GM10847 (cell line): ENCODE results near the gene ENTPD1.

Source experiments
- POLR2A ChIP-seq: IDR thresholded peaks from 2 replicates; pipeline ENCODE4 v1.6.1; 2011; ENCODE audit not compliant: insufficient read length; ENCODE audit errors: extremely low read depth

The ENTPD1 gene

DNA sequence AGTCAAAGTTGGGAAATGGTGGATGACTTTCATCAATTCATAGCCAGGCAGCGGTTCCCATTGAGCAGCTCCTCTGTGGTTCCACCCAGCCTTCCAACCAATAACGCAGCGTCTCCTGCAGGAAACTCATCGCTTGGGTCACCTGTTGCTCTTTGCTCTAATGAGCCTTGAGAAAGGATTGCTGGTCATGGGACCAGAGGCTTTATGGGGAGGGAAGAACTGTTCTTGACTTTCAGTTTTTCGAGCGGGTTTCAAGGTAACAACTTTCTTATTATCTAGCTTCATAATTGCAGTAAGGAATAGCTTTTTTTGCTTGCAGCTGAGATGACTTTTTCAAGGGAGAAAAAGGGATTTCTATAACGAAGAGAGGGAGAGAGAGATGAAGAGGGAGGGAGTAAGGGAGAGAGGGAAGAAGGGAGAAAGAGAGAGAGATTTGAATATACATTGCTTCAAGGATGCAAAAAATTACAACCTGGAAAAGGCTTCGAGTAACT is 405 bp upstream of the ENTPD1 start:
- no peak for TF ChIP-seq POLR2A

DNA sequence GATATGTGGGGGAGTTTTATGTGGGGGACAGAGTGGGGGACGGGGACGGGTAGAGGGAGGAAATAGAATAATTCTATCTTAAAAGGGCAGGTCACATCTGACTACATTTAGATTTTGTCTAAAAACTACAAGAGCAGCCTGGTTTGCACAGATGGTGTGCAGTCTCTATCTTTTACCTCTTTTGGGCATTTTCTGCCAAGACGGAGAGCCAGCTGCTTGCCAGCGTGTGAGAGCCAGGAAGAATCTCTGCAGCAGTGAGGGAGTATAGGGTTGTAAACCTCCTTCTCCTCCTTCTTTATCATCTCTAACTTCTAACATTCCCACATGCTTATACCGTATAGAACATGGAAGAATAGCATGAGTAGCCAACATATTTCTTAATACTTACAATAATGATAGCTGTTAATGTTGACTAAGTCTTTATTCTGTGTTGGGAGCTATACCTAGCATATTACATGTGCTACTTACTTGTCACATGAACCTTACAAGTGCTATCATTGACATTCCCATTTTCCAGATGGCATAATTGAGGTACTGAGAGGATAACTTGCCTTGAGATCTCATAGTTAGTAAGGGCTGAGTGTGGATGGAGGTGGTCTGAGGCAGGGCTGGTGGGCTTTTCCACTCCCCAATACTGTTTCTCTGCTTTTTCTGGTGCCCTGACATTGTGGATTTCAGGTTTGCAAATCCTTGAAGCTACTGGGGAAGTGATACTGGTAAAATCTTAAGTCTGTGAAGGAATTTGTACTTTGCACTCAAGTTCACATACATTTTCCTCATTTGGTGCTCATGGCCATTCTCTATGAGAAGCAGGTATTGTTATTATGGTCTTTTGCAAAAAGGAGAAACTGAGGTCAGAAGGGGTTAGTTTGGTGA is 1.1 kb downstream of the ENTPD1 start:
- no peak for TF ChIP-seq POLR2A

GRCh38 chr10:95758351-95759025 is 2.5 kb downstream of the ENTPD1 start:
- peak; percentile 19 for TF ChIP-seq POLR2A

- TF ChIP-seq POLR2A, result no peak
Measured at GRCh38 chr10:95759233-95759826, 3.4 kb downstream of the ENTPD1 start.

GRCh38 chr10:95761939-95762492 is 6.1 kb downstream of the ENTPD1 start:
- TF ChIP-seq POLR2A, result no peak

DNA sequence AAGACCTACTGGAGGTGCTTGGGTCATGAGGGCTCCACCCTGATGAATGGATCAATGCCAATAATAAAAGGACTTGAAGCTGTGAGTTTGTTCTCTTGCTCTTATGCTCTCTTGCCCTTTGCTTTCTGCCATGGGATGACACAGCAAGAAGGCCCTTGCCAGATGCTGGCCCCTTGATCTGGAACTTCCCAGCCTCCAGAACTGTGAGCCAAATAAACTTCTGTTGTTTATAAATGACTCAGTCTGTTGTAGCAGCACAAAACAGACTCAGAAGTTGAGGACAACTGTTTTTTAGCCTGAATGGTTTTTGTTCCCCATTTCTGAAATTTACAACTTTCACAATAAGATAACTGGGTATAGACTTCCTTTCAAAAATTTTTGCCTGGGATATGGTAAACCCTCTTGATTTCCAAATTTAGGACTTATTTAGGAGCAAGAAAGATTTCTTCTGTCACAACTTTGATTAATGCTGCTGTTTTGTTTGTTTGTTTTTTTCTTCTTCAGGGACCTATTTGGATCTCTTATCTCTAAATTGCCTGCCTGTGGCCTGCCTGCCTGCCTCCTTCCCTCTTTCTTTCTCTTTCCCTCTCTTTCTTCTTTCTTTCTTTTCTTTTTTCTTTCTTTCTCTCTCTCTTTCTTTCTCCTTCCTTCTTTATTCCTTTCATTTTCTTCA is 12.1 kb downstream of the ENTPD1 start:
- no peak for TF ChIP-seq POLR2A

DNA sequence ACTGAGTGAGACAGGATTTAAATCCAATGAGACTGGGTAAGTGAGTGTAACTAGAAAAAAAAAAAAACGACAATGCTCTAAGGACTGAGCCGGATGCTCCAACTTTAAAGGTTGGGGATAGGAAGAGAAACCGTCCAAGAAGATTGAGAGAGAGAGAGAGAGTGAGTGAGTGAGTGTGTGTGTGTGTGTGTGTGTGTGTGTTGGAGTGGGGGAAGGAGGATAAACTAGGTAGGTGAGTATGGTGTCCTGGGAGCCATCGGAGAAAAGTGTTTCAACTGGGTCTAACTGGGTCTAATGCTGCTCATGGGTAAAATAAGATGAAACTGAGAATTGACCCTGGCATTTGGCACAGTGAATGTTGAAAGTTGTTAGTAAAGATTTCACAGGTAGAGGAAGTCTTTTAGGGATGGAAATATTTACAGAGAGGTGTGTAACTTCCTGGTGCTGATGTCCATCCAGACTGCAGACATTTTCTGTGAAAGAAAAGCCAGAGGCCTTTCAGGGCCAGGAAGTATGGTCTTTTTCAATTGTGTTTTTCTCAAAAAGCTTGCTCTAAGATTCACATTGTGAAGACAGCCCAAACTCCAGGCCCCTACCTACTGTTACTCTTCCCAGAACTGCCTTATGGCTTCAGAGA is 14.2 kb downstream of the ENTPD1 start:
- TF ChIP-seq POLR2A, result no peak

DNA sequence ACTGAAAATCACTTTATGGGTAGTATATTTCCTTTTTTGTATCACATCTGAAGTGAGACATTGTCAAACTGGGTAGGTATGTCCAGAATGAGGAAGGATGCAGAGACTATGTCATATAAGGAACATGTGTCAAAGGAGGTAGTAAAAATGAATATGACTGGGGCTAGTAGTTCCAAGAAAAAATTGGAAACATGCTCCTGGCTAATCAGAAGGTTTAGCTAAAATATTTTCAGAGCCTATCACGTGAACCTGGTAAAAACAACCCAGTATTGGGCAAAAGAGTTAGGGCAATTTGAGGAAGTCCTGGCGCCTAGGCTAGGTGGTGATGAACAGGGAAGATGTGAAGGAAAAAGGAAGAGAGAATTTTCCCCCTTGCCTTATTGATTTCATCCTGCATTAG is 26.4 kb downstream of the ENTPD1 start:
- no peak for TF ChIP-seq POLR2A

GRCh38 chr10:95783741-95784140 is 27.8 kb downstream of the ENTPD1 start:
- TF ChIP-seq POLR2A, result no peak

GRCh38 chr10:95784279-95784913 is 28.4 kb downstream of the ENTPD1 start:
- no peak for TF ChIP-seq POLR2A

GRCh38 chr10:95785317-95785716 is 29.4 kb downstream of the ENTPD1 start:
- no peak for TF ChIP-seq POLR2A

DNA sequence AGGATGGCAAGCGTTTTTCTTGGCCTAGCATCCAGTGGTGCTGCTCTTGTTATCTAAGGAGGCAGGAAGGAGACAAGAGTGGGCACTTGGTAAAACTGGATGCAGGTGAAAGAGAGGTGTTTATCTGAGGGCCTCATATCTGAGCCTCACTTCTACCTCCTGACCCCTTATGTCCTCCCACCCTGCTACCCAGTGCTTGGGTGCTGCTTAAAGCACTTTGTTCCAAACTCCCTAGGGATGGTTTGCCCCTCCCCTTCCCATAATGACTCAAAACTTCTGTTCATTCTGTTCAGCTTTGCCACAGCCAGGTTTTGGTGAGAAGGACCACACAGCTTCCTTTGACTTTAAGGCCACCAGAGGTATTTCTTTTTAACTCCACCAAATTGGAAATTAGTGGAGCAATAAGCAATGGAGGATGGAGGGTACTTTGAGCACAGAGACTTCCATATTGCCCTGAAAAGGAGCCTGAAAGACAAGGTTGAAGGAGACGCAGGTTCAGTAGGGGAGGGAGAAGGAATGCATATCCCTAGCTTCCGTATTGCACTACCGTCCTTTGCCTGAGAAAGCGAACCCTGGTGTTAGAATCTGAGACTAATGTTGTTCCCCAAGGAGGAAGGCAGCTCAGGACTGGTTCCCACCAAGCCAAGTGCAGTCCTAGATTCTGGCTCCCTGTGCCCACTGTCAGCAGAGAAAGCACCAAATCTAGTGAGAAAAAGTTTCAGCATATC is 30.1 kb downstream of the ENTPD1 start:
- TF ChIP-seq POLR2A, result no peak

DNA sequence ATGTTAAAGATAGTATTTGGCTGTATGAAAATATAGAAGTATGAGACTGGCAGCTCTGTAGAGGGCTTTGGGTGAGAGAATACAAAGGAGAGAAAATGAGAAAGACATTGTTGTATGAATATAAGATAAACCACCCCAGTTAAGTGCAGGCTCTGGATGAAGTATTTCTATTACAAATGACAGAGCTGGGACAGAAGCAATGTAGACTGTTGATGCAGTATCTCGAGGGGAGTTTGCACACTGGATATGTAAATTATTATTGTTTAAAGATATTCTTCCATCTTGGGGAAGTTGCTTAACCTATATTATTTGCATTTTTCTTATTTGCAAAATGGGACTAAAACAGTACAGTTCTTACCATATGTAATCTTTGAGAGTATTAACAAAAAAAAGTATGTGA is 31.5 kb downstream of the ENTPD1 start:
- no peak for TF ChIP-seq POLR2A
